Cardiac ventricle fibroblast (primary cell): ENCODE measurements around the gene UBXN11. TPM values are rescaled to one million over a fixed set of nuclear protein-coding genes. Genes with fewer than 3 reads are reported as not detected.

Source experiments
- total RNA-seq: library from RNA; depleted of rRNA; stranded (reverse); fragments of >200 nt; gene quantifications from 2 replicates; pipeline ENCODE4 v1.2.3, GENCODE V29; 2015

UBXN11 gene, protein sequence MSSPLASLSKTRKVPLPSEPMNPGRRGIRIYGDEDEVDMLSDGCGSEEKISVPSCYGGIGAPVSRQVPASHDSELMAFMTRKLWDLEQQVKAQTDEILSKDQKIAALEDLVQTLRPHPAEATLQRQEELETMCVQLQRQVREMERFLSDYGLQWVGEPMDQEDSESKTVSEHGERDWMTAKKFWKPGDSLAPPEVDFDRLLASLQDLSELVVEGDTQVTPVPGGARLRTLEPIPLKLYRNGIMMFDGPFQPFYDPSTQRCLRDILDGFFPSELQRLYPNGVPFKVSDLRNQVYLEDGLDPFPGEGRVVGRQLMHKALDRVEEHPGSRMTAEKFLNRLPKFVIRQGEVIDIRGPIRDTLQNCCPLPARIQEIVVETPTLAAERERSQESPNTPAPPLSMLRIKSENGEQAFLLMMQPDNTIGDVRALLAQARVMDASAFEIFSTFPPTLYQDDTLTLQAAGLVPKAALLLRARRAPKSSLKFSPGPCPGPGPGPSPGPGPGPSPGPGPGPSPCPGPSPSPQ
- total RNA-seq = 1.2 and 4.8 TPM in 2 replicates

DNA sequence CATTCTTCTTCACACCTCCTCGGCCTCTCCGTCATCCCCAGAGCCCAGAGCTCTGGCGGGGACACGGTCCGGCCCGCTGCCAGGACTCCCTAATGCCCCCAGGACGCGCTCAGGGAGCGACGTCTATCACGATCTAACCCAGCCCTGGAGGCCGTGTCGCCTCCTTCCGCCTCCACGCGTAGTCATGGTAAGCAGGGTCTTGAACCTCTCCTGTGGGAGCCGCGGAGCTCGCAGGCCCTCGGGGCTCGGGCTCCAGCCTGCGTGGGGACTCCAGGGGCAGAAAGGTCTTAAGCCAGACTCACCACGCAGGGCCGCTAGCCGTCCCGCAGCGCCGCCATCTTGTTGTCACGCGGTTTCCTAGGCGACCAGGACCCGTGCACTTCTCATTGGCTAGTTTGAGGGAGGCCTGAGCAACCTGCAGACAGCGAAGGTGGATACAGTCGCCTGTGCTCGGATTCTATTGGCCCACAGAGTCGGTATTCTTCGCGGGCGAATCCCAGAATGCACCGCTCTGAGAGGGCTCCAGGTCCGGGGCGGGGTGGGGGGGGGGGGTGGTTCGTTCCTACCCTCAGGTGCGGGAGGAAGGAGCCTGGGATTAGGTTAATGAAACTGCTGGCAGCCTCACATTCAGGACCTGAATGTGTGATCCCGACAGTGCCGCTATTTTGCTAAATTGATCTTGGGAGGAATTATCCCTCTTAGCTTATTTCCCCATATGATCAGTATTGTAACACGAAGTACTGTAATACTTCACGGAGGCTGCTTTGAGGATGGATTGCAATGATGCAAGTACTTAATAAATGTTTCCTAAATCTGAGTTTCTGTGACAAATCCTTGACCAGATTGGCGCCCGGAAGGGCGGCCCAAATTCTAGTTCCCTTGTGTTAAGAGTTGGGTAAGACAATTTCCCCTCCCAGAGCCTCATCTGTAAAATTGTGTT lies at the start of gene UBXN11:
Gene UBXN11 (minus strand): TSS at position 347 of the 940 bp plus-strand sequence. CDS start 3,753 bp downstream, outside the sequence.

GRCh38 chr1:26353976-26354820 lies 47.8 kb upstream of the UBXN11 start, which contains the start of gene CRYBG2:
CRYBG2 (minus strand) TSS chr1:26354130; CDS start chr1:26346657, 7,473 bp downstream.

DNA sequence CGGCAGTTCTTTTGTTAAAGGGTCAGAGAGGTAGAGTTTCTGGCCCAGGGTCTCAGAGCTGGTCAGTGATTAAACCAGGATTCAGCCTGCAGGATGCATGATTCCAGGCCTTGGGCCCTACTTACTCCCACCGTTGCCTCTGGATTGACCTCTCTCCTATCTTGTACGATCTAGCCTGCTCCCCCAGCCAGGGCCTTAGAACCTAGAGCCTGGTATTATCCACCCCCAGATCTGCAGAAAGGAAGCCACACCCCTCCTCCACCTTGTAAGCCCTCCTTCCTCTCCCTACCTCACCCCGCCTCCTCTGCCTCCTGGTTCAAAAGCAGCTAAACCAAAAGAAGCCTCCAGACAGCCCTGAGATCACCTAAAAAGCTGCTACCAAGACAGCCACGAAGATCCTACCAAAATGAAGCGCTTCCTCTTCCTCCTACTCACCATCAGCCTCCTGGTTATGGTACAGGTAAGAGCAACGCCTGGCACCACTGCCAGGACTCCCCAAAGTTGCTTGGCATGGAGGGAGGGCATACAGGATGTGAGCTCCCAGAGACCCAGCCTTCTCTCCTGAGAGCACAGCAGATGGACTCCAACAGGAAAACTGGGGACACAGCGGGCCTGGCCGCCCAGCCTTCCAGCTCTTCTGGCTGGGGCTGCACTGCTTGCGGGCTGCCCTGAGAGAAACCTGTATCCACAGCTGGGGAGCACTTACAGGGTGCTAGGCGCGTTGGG lies 11.3 kb upstream of the UBXN11 start, which contains the start of gene CD52:
Gene CD52 (plus strand): TSS at position 347 of the 726 bp plus-strand sequence. CDS start 60 bp downstream, at position 407.

GRCh38 chr1:26279456-26280332 lies 26.7 kb downstream of the UBXN11 start, which contains the start of gene SH3BGRL3:
SH3BGRL3 (plus strand) TSS chr1:26280086; CDS start chr1:26280156, 70 bp downstream.

GRCh38 chr1:26233903-26234643 lies 72.4 kb downstream of the UBXN11 start, which contains the start of gene CEP85:
CEP85 (plus strand) TSS chr1:26234200; CDS start chr1:26239784, 5,584 bp downstream.

Other genes with a start within 250 kb of the UBXN11 start
- gene TRIM63, start 239.0 kb downstream of the UBXN11 start, total RNA-seq = not detected in 2 replicates
- 2.7 and 3.0 TPM in 2 replicates for gene PDIK1L, start 194.8 kb downstream of the UBXN11 start, total RNA-seq
- gene FAM110D, start 147.6 kb downstream of the UBXN11 start, total RNA-seq = not detected in 2 replicates
- not detected in 2 replicates for gene C1orf232, start 137.7 kb downstream of the UBXN11 start, total RNA-seq
- gene ZNF593, start 136.7 kb downstream of the UBXN11 start, total RNA-seq = 33.3 and 36.2 TPM in 2 replicates
- gene ZNF593OS, start 134.8 kb downstream of the UBXN11 start, total RNA-seq = not detected in 2 replicates
- gene CNKSR1, start 129.1 kb downstream of the UBXN11 start, total RNA-seq = 0.81 TPM in 1 of 2 replicates, not detected in the other
- not detected in 2 replicates for gene CATSPER4, start 116.0 kb downstream of the UBXN11 start, total RNA-seq
- gene CEP85, start 72.4 kb downstream of the UBXN11 start, total RNA-seq = 3.4 and 6.7 TPM in 2 replicates
- 225 and 247 TPM in 2 replicates for gene SH3BGRL3, start 26.6 kb downstream of the UBXN11 start, total RNA-seq
- gene CD52, start 11.3 kb upstream of the UBXN11 start, total RNA-seq = not detected in 2 replicates
- not detected in 2 replicates for gene CRYBG2, start 47.5 kb upstream of the UBXN11 start, total RNA-seq
- gene ZNF683, start 66.1 kb upstream of the UBXN11 start, total RNA-seq = not detected in 2 replicates
- gene LIN28A, start 104.2 kb upstream of the UBXN11 start, total RNA-seq = not detected in 2 replicates
- gene DHDDS, start 125.7 kb upstream of the UBXN11 start, total RNA-seq = 39.6 and 41.2 TPM in 2 replicates
- 178 and 185 TPM in 2 replicates for gene HMGN2, start 165.8 kb upstream of the UBXN11 start, total RNA-seq
- gene RPS6KA1, start 223.1 kb upstream of the UBXN11 start, total RNA-seq = 2.2 and 2.6 TPM in 2 replicates